Caco-2 (cell line): Measurements from ENCODE around the gene NRIP1. TPM values are rescaled to one million over a fixed set of nuclear protein-coding genes. Genes with fewer than 3 reads are reported as not detected.

Experiments
- BruUV-seq: library from RNA; stranded (reverse); fragments of 400-500 nt; replicated peaks from 2 replicates; lab custom pipeline; 2021; lab: Mats Ljungman, UMichigan
- CTCF ChIA-PET: fragments of 300-600 bp; sonication (Branson Sonifier 250); formaldehyde crosslinking; loops from one replicate; lab custom pipeline; 2022; ENCODE audit warnings: antibody characterized with exemption; lab: Charles Lee
- POLR2A ChIA-PET: fragments of 300-600 bp; sonication (Branson Sonifier 250); formaldehyde crosslinking; loops from one replicate; lab custom pipeline; 2022; ENCODE audit warnings: antibody characterized with exemption; lab: Charles Lee
- DNase-seq, 2 experiments: peaks; one replicate each; pipeline versions ENCODE4 v3.0.0 to v3.0.0-alpha.2; 2020 to 2022
- H3K27me3 ChIP-seq: replicated peaks from 2 replicates; pipeline ENCODE4 v1.6.0; 2011; ENCODE audit warnings: low read length; ENCODE audit not compliant: control insufficient read depth, insufficient read depth
- H3K36me3 ChIP-seq: 2 replicates; pipeline ENCODE4 v1.5.1; 2011; ENCODE audit warnings: low read length; ENCODE audit not compliant: control insufficient read depth, insufficient read depth
- H3K4me1 ChIP-seq: fragments of 250-450 bp; sonication (Bioruptor Pico); 2 replicates; pipeline ENCODE4 v1.5.1; 2020; ENCODE audit warnings: mild to moderate bottlenecking
- H3K4me3 ChIP-seq: 2 replicates; pipeline ENCODE4 v1.5.1; 2011; ENCODE audit warnings: low read depth, mild to moderate bottlenecking, control low read depth, low read length
- H3K9me3 ChIP-seq: fragments of 250-450 bp; sonication (Bioruptor Pico); 2 replicates; pipeline ENCODE4 v1.5.1; 2020; ENCODE audit warnings: mild to moderate bottlenecking, moderate library complexity
- H3K27ac Mint-ChIP-seq: one replicate; pipeline ENCODE4 v1.8.0; 2022; ENCODE audit warnings: mixed read lengths; ENCODE audit not compliant: unreplicated experiment
- H3K27me3 Mint-ChIP-seq: one replicate; pipeline ENCODE4 v1.8.0; 2022; ENCODE audit warnings: mixed read lengths; ENCODE audit not compliant: insufficient read depth, unreplicated experiment
- H3K36me3 Mint-ChIP-seq: one replicate; pipeline ENCODE4 v1.8.0; 2022; ENCODE audit warnings: mild to moderate bottlenecking, mixed read lengths; ENCODE audit not compliant: insufficient read depth, unreplicated experiment
- H3K4me1 Mint-ChIP-seq: one replicate; pipeline ENCODE4 v1.8.0; 2022; ENCODE audit warnings: low read depth, mixed read lengths; ENCODE audit not compliant: unreplicated experiment
- H3K4me3 Mint-ChIP-seq: one replicate; pipeline ENCODE4 v1.8.0; 2022; ENCODE audit warnings: mild to moderate bottlenecking, moderate library complexity, mixed read lengths; ENCODE audit not compliant: unreplicated experiment
- H3K9me3 Mint-ChIP-seq: one replicate; pipeline ENCODE4 v1.8.0; 2022; ENCODE audit warnings: mixed read lengths; ENCODE audit not compliant: unreplicated experiment
- CTCF ChIP-seq, 2 experiments: fragments of 200-600 bp in 1 of 2; IDR thresholded peaks; 1 replicate in 1 of 2; 2 replicates in 1 of 2; pipeline versions ENCODE4 v1.5.1 to v1.8.0; 2011 to 2022; ENCODE audit warnings: antibody characterized with exemption in 1 of 2, control low read depth in 1 of 2, inconsistent platforms in 1 of 2, low read depth in 1 of 2, low read length in 1 of 2, mild to moderate bottlenecking in 1 of 2, moderate library complexity in 1 of 2; ENCODE audit not compliant: insufficient read depth in 1 of 2, severe bottlenecking in 1 of 2, unreplicated experiment in 1 of 2
- intact Hi-C: fragments of 100-400 bp; cut with micrococcal nuclease; formaldehyde crosslinking; loops from one replicate; pipeline ENCODE4 v1.10.0; 2022; ENCODE audit not compliant: unreplicated experiment
- total RNA-seq: library from RNA; stranded (reverse); gene quantifications from 2 replicates; pipeline ENCODE4 v1.2.3, GENCODE V29; 2022

Gene NRIP1
- total RNA-seq, 1 experiment from 2014 or later = 28.6 TPM

- Histone ChIP-seq H3K4me1 (no peaks in the 10 kb centered on the region), H3K4me3 (no peak overlapping the region), H3K36me3 (no peaks in the 10 kb centered on the region), H3K9me3 (no peaks in the 10 kb centered on the region), H3K27me3 (no peaks in the 10 kb centered on the region)
- no TSS peak for BruUV-seq
- Mint-ChIP-seq H3K27me3 (no peaks in the 10 kb centered on the region), H3K4me1 (peaks cover 20% of the 10 kb centered on the region), H3K4me3 (no peak overlapping the region), H3K9me3 (no peaks in the 10 kb centered on the region), H3K27ac (no peak overlapping the region), H3K36me3 (peaks cover 17% of the 10 kb centered on the region)
- ChIA-PET CTCF (no interaction called here), POLR2A (no interaction called here)
- TF ChIP-seq CTCF (IDR thresholded peaks at IDR 0.05; ENCODE audit: insufficient read depth in 1 of 2, low read depth in 1 of 2, low read length in 1 of 2, severe bottlenecking in 1 of 2, unreplicated experiment in 1 of 2) = no peak
- intact Hi-C loops = no loop called here
- DNase-seq = no peak
These were observed 60.0 kb downstream of the NRIP1 start for GRCh38 chr21:15004721-15005370.

- Mint-ChIP-seq H3K4me3 (no peak overlapping the region), H3K36me3 (peaks cover 17% of the 10 kb centered on the region), H3K4me1 (peaks cover 20% of the 10 kb centered on the region), H3K27me3 (no peaks in the 10 kb centered on the region), H3K9me3 (no peaks in the 10 kb centered on the region), H3K27ac (no peak overlapping the region)
- no peaks in the 10 kb centered on the region for H3K4me1 ChIP-seq
- POLR2A ChIA-PET = no interaction called here
- intact Hi-C loops = no loop called here
- no peak overlapping the region for H3K4me3 ChIP-seq
- H3K9me3 ChIP-seq = no peaks in the 10 kb centered on the region
- H3K36me3 ChIP-seq = no peaks in the 10 kb centered on the region
- DNase-seq = no peak
- H3K27me3 ChIP-seq = no peaks in the 10 kb centered on the region
- BruUV-seq = no TSS peak
- no peak for TF ChIP-seq CTCF (IDR thresholded peaks at IDR 0.05; ENCODE audit: insufficient read depth in 1 of 2, low read depth in 1 of 2, low read length in 1 of 2, severe bottlenecking in 1 of 2, unreplicated experiment in 1 of 2)
- CTCF ChIA-PET = no interaction called here
These were observed 61.2 kb downstream of the NRIP1 start for GRCh38 chr21:15003463-15004135.

GRCh38 chr21:15001857-15002606 is 62.8 kb downstream of the NRIP1 start:
- no peak for TF ChIP-seq CTCF (IDR thresholded peaks at IDR 0.05; ENCODE audit: insufficient read depth in 1 of 2, low read depth in 1 of 2, low read length in 1 of 2, severe bottlenecking in 1 of 2, unreplicated experiment in 1 of 2)
- Histone ChIP-seq H3K27me3 (no peaks in the 10 kb centered on the region), H3K4me1 (no peaks in the 10 kb centered on the region), H3K4me3 (no peak overlapping the region), H3K36me3 (no peaks in the 10 kb centered on the region), H3K9me3 (no peaks in the 10 kb centered on the region)
- no peaks in the 10 kb centered on the region for H3K27me3 Mint-ChIP-seq
- H3K36me3 Mint-ChIP-seq = peaks cover 5% of the 10 kb centered on the region
- no peak overlapping the region for H3K27ac Mint-ChIP-seq
- intact Hi-C loops = no loop called here
- no peak overlapping the region for H3K4me3 Mint-ChIP-seq
- peaks cover 12% of the 10 kb centered on the region for H3K4me1 Mint-ChIP-seq
- no peak for DNase-seq
- ChIA-PET CTCF (no interaction called here), POLR2A (no interaction called here)
- H3K9me3 Mint-ChIP-seq = no peaks in the 10 kb centered on the region
- no TSS peak for BruUV-seq
